Endothelial cell (in vitro differentiated cells): Measurements from ENCODE around the gene VEGFC. TPM values are rescaled to one million over a fixed set of nuclear protein-coding genes. Genes with fewer than 3 reads are reported as not detected.

Experiments used
- DNase-seq: peaks from one replicate; pipeline ENCODE4 v3.0.0; 2021; ENCODE audit warnings: low spot score
- H3K27ac Mint-ChIP-seq: one replicate; pipeline ENCODE4 v1.8.0; 2021; ENCODE audit warnings: mixed read lengths, inconsistent platforms; ENCODE audit not compliant: unreplicated experiment
- H3K27me3 Mint-ChIP-seq: one replicate; pipeline ENCODE4 v1.8.0; 2021; ENCODE audit warnings: mild to moderate bottlenecking, moderate library complexity, mixed read lengths, inconsistent platforms; ENCODE audit not compliant: unreplicated experiment
- H3K36me3 Mint-ChIP-seq: one replicate; pipeline ENCODE4 v1.8.0; 2021; ENCODE audit warnings: mild to moderate bottlenecking, low read depth, mixed read lengths, inconsistent platforms; ENCODE audit not compliant: unreplicated experiment
- H3K4me1 Mint-ChIP-seq: one replicate; pipeline ENCODE4 v1.8.0; 2021; ENCODE audit warnings: mild to moderate bottlenecking, mixed read lengths, inconsistent platforms; ENCODE audit not compliant: unreplicated experiment
- H3K4me3 Mint-ChIP-seq: one replicate; pipeline ENCODE4 v1.8.0; 2021; ENCODE audit warnings: mild to moderate bottlenecking, mixed read lengths, inconsistent platforms; ENCODE audit not compliant: unreplicated experiment
- H3K9me3 Mint-ChIP-seq: one replicate; pipeline ENCODE4 v1.8.0; 2021; ENCODE audit warnings: mixed read lengths, inconsistent platforms; ENCODE audit not compliant: unreplicated experiment
- total RNA-seq: library from RNA; stranded (reverse); fragmentation: NEBNext Ultra II Directional; extraction: Animal tissue kit (Norgen Biotek cat#: 25700); gene quantifications from one replicate; pipeline ENCODE4 v1.2.1, GENCODE V29; 2021; ENCODE audit not compliant: unreplicated experiment
- TF ChIP-seq, protein P1 (sequence below): fragments of 200-600 bp; sonication (generic); IDR thresholded peaks from one replicate; pipeline ENCODE4 v1.5.0; 2021; ENCODE audit warnings: antibody characterized with exemption; ENCODE audit not compliant: unreplicated experiment

Gene VEGFC
- total RNA-seq, 1 donor from 2014 or later, result 0.92 TPM

DNA sequence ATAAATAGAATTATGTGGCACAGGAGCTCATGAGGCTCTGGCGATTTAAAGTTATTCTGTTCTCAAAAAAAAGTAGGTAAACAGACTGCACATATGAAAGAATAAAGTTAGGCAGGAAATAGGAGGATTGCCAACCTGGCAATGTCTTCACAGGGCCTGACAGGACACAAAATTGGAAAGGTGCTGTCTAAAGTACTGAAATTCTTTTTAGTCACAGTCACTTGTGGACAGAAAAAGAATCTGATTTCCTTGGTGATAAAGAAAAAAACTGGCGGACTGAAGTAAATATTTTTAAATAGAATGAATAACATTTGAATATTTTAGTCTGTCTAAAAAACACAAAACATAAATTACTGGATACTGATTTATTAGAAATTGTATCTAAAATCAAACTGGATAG is 124.4 kb downstream of the VEGFC start:
- no peaks in the 10 kb centered on the region for H3K36me3 Mint-ChIP-seq
- no peaks in the 10 kb centered on the region for H3K9me3 Mint-ChIP-seq
- peaks cover 2% of the 10 kb centered on the region for H3K27me3 Mint-ChIP-seq
- H3K4me3 Mint-ChIP-seq, result no peak overlapping the region
- DNase-seq, result no peak
- no peak overlapping the region for H3K27ac Mint-ChIP-seq
- TF ChIP-seq, protein P1, sequence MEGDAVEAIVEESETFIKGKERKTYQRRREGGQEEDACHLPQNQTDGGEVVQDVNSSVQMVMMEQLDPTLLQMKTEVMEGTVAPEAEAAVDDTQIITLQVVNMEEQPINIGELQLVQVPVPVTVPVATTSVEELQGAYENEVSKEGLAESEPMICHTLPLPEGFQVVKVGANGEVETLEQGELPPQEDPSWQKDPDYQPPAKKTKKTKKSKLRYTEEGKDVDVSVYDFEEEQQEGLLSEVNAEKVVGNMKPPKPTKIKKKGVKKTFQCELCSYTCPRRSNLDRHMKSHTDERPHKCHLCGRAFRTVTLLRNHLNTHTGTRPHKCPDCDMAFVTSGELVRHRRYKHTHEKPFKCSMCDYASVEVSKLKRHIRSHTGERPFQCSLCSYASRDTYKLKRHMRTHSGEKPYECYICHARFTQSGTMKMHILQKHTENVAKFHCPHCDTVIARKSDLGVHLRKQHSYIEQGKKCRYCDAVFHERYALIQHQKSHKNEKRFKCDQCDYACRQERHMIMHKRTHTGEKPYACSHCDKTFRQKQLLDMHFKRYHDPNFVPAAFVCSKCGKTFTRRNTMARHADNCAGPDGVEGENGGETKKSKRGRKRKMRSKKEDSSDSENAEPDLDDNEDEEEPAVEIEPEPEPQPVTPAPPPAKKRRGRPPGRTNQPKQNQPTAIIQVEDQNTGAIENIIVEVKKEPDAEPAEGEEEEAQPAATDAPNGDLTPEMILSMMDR, result no peak
- H3K4me1 Mint-ChIP-seq, result no peaks in the 10 kb centered on the region

DNA sequence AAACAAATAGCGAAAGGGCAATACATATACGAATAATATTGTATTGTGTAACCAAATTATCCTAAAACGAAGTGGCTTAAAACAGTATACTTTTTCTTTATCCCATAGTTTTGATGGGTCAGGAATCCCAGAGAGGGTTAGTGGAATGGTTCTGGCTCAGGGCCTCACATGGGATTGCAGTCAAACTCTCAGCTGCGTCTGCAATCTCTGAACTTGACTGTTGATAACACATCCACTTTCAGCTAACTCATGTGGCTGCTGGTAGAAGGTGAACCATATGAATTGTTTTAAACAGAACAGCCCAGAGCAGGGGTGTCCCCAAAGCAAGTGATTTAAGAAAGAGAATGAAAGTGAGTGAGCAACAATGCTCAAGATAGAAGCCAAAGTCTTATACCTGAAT is 127.8 kb downstream of the VEGFC start:
- Mint-ChIP-seq H3K36me3 (no peaks in the 10 kb centered on the region), H3K4me3 (no peak overlapping the region), H3K4me1 (no peaks in the 10 kb centered on the region), H3K27ac (no peak overlapping the region), H3K9me3 (no peaks in the 10 kb centered on the region), H3K27me3 (peaks cover 2% of the 10 kb centered on the region)
- TF ChIP-seq, protein P1, result no peak
- no peak for DNase-seq

DNA sequence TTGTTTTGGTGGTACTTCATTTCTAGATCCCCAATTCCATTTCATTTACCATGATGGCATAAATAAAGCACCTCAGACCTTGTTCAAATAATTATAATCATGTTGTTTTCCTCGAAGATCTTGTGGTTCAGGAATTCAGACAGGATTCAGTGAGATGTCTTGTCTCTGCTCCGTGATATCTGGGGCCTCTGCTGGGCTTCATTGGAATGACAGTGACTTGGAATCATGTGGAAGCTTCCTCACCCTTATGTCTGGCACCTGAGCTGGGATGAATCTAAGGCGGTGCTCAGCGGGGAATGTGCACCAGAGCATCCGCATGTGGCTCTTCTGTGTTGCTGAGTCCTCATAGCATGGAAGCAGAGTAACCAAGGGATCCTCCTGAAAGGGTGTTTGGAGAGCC is 132.2 kb downstream of the VEGFC start:
- H3K4me3 Mint-ChIP-seq, result no peak overlapping the region
- DNase-seq, result no peak
- TF ChIP-seq, protein P1, result no peak
- H3K9me3 Mint-ChIP-seq, result no peaks in the 10 kb centered on the region
- H3K27ac Mint-ChIP-seq, result no peak overlapping the region
- no peaks in the 10 kb centered on the region for H3K4me1 Mint-ChIP-seq
- H3K27me3 Mint-ChIP-seq, result no peaks in the 10 kb centered on the region
- H3K36me3 Mint-ChIP-seq, result no peaks in the 10 kb centered on the region

DNA sequence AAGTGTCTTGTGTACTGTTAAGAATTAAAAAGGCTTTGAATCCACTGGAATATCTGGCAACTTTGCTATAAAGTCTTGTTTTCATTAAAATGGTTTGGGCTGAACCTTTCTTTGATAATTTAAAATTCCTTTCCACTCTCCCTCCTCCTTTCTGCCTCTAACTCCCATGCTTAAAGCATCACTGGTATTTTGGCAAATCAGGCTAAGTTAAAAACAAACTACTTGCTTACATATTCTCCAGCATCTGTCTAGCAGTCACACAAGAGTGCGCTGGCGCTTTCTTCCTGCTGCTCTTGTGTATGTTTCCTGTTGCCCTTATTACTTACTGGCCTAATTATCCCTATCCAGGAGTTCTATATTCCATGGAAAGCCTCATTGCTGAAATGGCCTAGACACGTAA is 136.6 kb downstream of the VEGFC start:
- Mint-ChIP-seq H3K27ac (no peak overlapping the region), H3K27me3 (no peaks in the 10 kb centered on the region)

DNA sequence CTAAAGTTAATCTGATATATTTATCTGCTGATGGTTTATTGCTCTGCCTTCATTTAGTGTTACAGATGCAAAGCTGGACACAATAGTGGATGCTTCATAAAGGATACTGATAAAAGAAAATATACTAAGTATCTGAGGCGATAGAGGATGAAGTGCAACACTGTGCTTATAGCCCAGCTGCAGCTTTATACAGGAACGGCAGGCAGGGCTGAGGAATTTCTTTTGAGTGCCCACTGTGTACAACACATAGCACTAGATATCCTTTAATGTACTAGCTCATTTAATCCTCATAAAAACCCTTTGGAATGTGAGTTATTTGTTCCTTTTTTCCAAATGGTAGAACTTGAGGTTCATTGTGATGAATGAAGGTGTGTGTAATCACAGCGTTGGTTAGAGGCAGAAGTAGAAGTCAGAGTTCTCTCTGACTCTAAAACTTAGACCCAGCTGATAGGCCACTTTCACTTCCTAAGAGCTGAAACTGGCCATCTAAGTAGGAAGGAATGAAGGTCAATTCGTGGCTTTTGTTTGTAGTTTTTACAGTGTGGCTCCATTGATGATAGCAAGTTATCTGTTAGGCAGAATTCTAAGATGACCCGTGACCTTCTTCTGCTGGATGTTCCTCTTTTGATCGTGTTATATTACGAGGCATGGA is 138.0 kb downstream of the VEGFC start:
- Mint-ChIP-seq H3K36me3 (no peaks in the 10 kb centered on the region), H3K4me3 (no peak overlapping the region), H3K4me1 (no peaks in the 10 kb centered on the region), H3K27ac (no peak overlapping the region), H3K9me3 (no peaks in the 10 kb centered on the region), H3K27me3 (no peaks in the 10 kb centered on the region)
- no peak for DNase-seq
- TF ChIP-seq, protein P1, result no peak

More for the DNA sequence above, 136.6 kb downstream of the VEGFC start:
- Mint-ChIP-seq H3K36me3 (no peaks in the 10 kb centered on the region), H3K4me3 (no peak overlapping the region), H3K4me1 (no peaks in the 10 kb centered on the region), H3K9me3 (no peaks in the 10 kb centered on the region)
- no peak for DNase-seq
- TF ChIP-seq, protein P1, result no peak
